Right cardiac atrium (tissue), 5 donors: Measurements from ENCODE around the gene MMEL1. TPM values are rescaled to one million over a fixed set of nuclear protein-coding genes. Genes with fewer than 3 reads are reported as not detected.
A peak's percentile ranks its signal among the peaks of the same experiment; 100 is the strongest.

Experiments
- ATAC-seq, 2 donors: fragments of 200-7000 bp; cut with Tn5 transposase; one replicate each; pipeline versions ENCODE4 v1.8.0 to v1.9.1; 2020; ENCODE audit warnings: moderate library complexity in 2 of 2, mild to moderate bottlenecking in 1 of 2
- DNase-seq, 3 donors: peaks; one replicate each; pipeline ENCODE4 v3.0.0-alpha.2; 2020
- H3K27ac ChIP-seq: one replicate; pipeline ENCODE4 v1.5.1; 2013; ENCODE audit warnings: mild to moderate bottlenecking, low read length, control low read depth, moderate library complexity
- H3K27me3 ChIP-seq: one replicate; pipeline ENCODE4 v1.6.1; 2013; ENCODE audit not compliant: control insufficient read depth, insufficient read depth
- H3K4me1 ChIP-seq: one replicate; pipeline ENCODE4 v1.6.1; 2013; ENCODE audit warnings: low read length; ENCODE audit not compliant: control insufficient read depth, insufficient read depth
- H3K4me3 ChIP-seq: one replicate; pipeline ENCODE4 v1.5.1; 2013; ENCODE audit warnings: low read length, control low read depth
- H3K9me3 ChIP-seq: one replicate; pipeline ENCODE4 v1.6.1; 2013; ENCODE audit warnings: low read length; ENCODE audit not compliant: control insufficient read depth
- WGBS: extraction: QIAGEN DNeasy Blood & Tissue Kit; methylation state at CpG from one replicate; pipeline ENCODE4 v1.1.7; 2013; 5-methylcytosine and 5-hydroxymethylcytosine counted together
- intact Hi-C, 4 donors: fragments of 100-400 bp; cut with DNase I; formaldehyde crosslinking; loops; one replicate each; pipeline versions ENCODE4 v1.11.0 to v1.14.0; 2022 to 2023
- polyA plus RNA-seq: library from polyadenylated mRNA; stranded (reverse); fragments of 200-250 nt; gene quantifications from one replicate; pipeline ENCODE4 v1.2.3, GENCODE V29; 2013
- total RNA-seq, 4 donors: library from RNA; stranded (reverse); fragmentation: NEBNext Ultra II Directional; extraction: Animal tissue kit (Norgen Biotek cat#: 25700); gene quantifications; one replicate each; pipeline ENCODE4 v1.2.1, GENCODE V29; 2021
- donor health status: healthy with polysubstance abuse.
- donor health status: DM: no; HTN: yes; CAD: no.
- donor health status: DM: no; HTN: no; CAD: no.
- donor health status: DM: no; HTN: yes; CAD: no; lungs with severe emphysema.
- donor health status: DM: yes; HTN: yes; CAD: no.

Gene MMEL1
- total and polyA plus RNA-seq, 5 donors = 0.32 to 1.7 (median 0.94) TPM

- Histone ChIP-seq H3K4me1 (no peaks in the 10 kb centered on the region), H3K27ac (no peak overlapping the region), H3K4me3 (no peak overlapping the region), H3K27me3 (no peaks in the 10 kb centered on the region), H3K9me3 (no peaks in the 10 kb centered on the region)
- intact Hi-C loops = no loop called here
- DNase-seq (no peak), ATAC-seq (no peak)
- WGBS = 78% methylated on average over 3 of the region's 3 CpGs
Observed at GRCh38 chr1:2598329-2598931, 34.4 kb downstream of the MMEL1 start.

GRCh38 chr1:2597441-2598328 is 35.1 kb downstream of the MMEL1 start:
- Histone ChIP-seq H3K4me1 (no peaks in the 10 kb centered on the region), H3K27me3 (no peaks in the 10 kb centered on the region), H3K9me3 (no peaks in the 10 kb centered on the region), H3K27ac (no peak overlapping the region), H3K4me3 (no peak overlapping the region)
- ATAC-seq = no peak
- intact Hi-C loops = no loop called here
- WGBS = 71% methylated on average over 34 of the region's 34 CpGs
- peak in 1 of 3 donors; percentile 7 for DNase-seq

- Histone ChIP-seq H3K4me1 (no peaks in the 10 kb centered on the region), H3K4me3 (no peak overlapping the region), H3K9me3 (no peaks in the 10 kb centered on the region), H3K27ac (no peak overlapping the region), H3K27me3 (no peaks in the 10 kb centered on the region)
- DNase-seq (no peak), ATAC-seq (no peak)
- intact Hi-C loops = no loop called here
- 85% methylated on average over 28 of the region's 28 CpGs for WGBS
Observed at GRCh38 chr1:2596530-2597333, 36.1 kb downstream of the MMEL1 start.

GRCh38 chr1:2595812-2596529 is 36.8 kb downstream of the MMEL1 start:
- Histone ChIP-seq H3K27ac (no peak overlapping the region), H3K9me3 (no peaks in the 10 kb centered on the region), H3K4me1 (no peaks in the 10 kb centered on the region), H3K4me3 (no peak overlapping the region), H3K27me3 (no peaks in the 10 kb centered on the region)
- intact Hi-C loops = no loop called here
- DNase-seq (no peak), ATAC-seq (no peak)
- 81% methylated on average over 31 of the region's 31 CpGs for WGBS

GRCh38 chr1:2595261-2595811 is 37.5 kb downstream of the MMEL1 start:
- Histone ChIP-seq H3K4me3 (no peak overlapping the region), H3K4me1 (no peaks in the 10 kb centered on the region), H3K9me3 (no peaks in the 10 kb centered on the region), H3K27me3 (no peaks in the 10 kb centered on the region), H3K27ac (no peak overlapping the region)
- 77% methylated on average over 19 of the region's 19 CpGs for WGBS
- intact Hi-C loops = no loop called here
- no peak for ATAC-seq
- DNase-seq = peak in 1 of 3 donors; percentile 7

- Histone ChIP-seq H3K4me3 (no peak overlapping the region), H3K4me1 (no peaks in the 10 kb centered on the region), H3K27me3 (no peaks in the 10 kb centered on the region), H3K27ac (no peak overlapping the region), H3K9me3 (no peaks in the 10 kb centered on the region)
- WGBS = 91% methylated on average over 17 of the region's 17 CpGs
- ATAC-seq (no peak), DNase-seq (peak in 1 of 3 donors; percentile 10)
- intact Hi-C loops = no loop called here
Observed at GRCh38 chr1:2594641-2595131, 38.1 kb downstream of the MMEL1 start.

- Histone ChIP-seq H3K27me3 (no peaks in the 10 kb centered on the region), H3K9me3 (no peaks in the 10 kb centered on the region), H3K4me3 (peak overlapping the region; percentile 3), H3K4me1 (no peaks in the 10 kb centered on the region), H3K27ac (no peak overlapping the region)
- peak; percentile 24 to 63 for ATAC-seq
- intact Hi-C loops = no loop called here
- peak; percentile 75 to 90 (median 88) for DNase-seq
- 37% methylated on average over 20 of the region's 20 CpGs for WGBS
Observed at GRCh38 chr1:2594001-2594640, 38.7 kb downstream of the MMEL1 start.

- Histone ChIP-seq H3K27me3 (no peaks in the 10 kb centered on the region), H3K4me1 (no peaks in the 10 kb centered on the region), H3K4me3 (no peak overlapping the region), H3K9me3 (no peaks in the 10 kb centered on the region), H3K27ac (no peak overlapping the region)
- DNase-seq = peak in 2 of 3 donors; percentile 12 to 46
- ATAC-seq = no peak
- intact Hi-C loops = no loop called here
- WGBS = 55% methylated on average over 26 of the region's 26 CpGs
Observed at GRCh38 chr1:2593251-2593878, 39.5 kb downstream of the MMEL1 start.

GRCh38 chr1:2592672-2593071 is 40.1 kb downstream of the MMEL1 start:
- peak in 1 of 3 donors; percentile 41 for DNase-seq
- WGBS = 72% methylated on average over 15 of the region's 15 CpGs

More at GRCh38 chr1:2592672-2593071, 40.1 kb downstream of the MMEL1 start:
- no peak overlapping the region for H3K27ac ChIP-seq
- H3K4me3 ChIP-seq = no peak overlapping the region
- intact Hi-C loops = no loop called here
- no peak for ATAC-seq
- H3K27me3 ChIP-seq = no peaks in the 10 kb centered on the region
- no peaks in the 10 kb centered on the region for H3K4me1 ChIP-seq
- no peaks in the 10 kb centered on the region for H3K9me3 ChIP-seq
